ENCODE measurements around the gene DOP1A.

Gene DOP1A

DNA sequence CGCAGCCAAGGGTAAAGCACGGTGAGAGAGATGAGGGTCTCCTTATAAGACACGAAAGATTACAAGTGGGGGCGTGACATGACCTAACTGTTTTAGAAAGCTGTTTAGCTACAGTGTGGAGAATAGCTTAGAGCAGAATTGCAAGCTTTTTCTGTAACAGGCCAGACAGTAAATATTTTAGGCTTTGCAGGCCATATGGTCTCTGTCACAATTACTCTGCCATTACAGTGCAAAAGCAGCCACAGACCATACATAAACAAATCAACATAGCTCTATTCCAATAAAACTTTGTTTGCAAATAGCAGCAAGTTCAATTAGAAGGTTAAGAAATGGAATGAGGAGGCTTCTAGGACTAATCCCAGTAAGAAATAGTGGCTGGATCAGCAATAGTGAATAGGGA is 108.8 kb downstream of the DOP1A start:
- TF ChIP-seq SIN3A (IDR thresholded peaks at IDR 0.05; ENCODE audit: borderline replicate concordance, insufficient read depth, low read length) = no peak
- TF ChIP-seq FOXP2 (optimal IDR thresholded peaks at IDR 0.05; ENCODE audit: borderline replicate concordance, extremely low read depth, extremely low read length, insufficient read depth) = no peak
- TF ChIP-seq TAF1 (IDR thresholded peaks at IDR 0.05; ENCODE audit: borderline replicate concordance, insufficient read depth, low read length) = no peak
- TF ChIP-seq, protein P1, sequence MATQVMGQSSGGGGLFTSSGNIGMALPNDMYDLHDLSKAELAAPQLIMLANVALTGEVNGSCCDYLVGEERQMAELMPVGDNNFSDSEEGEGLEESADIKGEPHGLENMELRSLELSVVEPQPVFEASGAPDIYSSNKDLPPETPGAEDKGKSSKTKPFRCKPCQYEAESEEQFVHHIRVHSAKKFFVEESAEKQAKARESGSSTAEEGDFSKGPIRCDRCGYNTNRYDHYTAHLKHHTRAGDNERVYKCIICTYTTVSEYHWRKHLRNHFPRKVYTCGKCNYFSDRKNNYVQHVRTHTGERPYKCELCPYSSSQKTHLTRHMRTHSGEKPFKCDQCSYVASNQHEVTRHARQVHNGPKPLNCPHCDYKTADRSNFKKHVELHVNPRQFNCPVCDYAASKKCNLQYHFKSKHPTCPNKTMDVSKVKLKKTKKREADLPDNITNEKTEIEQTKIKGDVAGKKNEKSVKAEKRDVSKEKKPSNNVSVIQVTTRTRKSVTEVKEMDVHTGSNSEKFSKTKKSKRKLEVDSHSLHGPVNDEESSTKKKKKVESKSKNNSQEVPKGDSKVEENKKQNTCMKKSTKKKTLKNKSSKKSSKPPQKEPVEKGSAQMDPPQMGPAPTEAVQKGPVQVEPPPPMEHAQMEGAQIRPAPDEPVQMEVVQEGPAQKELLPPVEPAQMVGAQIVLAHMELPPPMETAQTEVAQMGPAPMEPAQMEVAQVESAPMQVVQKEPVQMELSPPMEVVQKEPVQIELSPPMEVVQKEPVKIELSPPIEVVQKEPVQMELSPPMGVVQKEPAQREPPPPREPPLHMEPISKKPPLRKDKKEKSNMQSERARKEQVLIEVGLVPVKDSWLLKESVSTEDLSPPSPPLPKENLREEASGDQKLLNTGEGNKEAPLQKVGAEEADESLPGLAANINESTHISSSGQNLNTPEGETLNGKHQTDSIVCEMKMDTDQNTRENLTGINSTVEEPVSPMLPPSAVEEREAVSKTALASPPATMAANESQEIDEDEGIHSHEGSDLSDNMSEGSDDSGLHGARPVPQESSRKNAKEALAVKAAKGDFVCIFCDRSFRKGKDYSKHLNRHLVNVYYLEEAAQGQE (IDR thresholded peaks at IDR 0.05; ENCODE audit: insufficient read depth in 1 of 2, low read depth in 2 of 2, low read length in 2 of 2) = no peak
- TF ChIP-seq POLR2AphosphoS5 (IDR thresholded peaks at IDR 0.05; ENCODE audit: low read depth, low read length) = no peak

GRCh38 chr6:83180426-83180950 is 113.0 kb downstream of the DOP1A start:
- TF ChIP-seq FOXP2 (optimal IDR thresholded peaks at IDR 0.05; ENCODE audit: borderline replicate concordance, extremely low read depth, extremely low read length, insufficient read depth) (no peak), TAF1 (IDR thresholded peaks at IDR 0.05; ENCODE audit: borderline replicate concordance, insufficient read depth, low read length) (no peak), POLR2AphosphoS5 (IDR thresholded peaks at IDR 0.05; ENCODE audit: low read depth, low read length) (no peak), SIN3A (IDR thresholded peaks at IDR 0.05; ENCODE audit: borderline replicate concordance, insufficient read depth, low read length) (no peak)
- TF ChIP-seq, protein P1 (IDR thresholded peaks at IDR 0.05; ENCODE audit: insufficient read depth in 1 of 2, low read depth in 2 of 2, low read length in 2 of 2) = no peak

DNA sequence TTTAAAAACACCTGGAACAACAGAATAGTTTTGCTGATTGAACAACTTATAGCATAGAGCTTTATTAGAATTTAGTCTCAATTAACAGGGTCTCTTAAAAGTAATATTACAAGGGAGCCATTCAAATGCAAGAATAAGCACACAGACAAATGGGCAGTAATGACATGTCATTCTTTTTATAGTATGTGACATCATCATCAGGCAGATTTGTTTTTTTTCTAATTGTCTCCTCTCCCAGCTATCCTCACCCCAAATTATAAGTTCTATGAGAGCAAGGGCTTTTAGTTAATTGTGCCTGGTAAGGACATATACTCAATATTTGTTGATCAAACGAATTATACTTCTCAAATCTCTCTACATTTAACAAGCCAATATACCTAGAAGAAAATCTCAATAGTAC is 114.6 kb downstream of the DOP1A start:
- TF ChIP-seq, protein P1 (IDR thresholded peaks at IDR 0.05; ENCODE audit: insufficient read depth in 1 of 2, low read depth in 2 of 2, low read length in 2 of 2) = no peak
- TF ChIP-seq SIN3A (IDR thresholded peaks at IDR 0.05; ENCODE audit: borderline replicate concordance, insufficient read depth, low read length) (no peak), FOXP2 (optimal IDR thresholded peaks at IDR 0.05; ENCODE audit: borderline replicate concordance, extremely low read depth, extremely low read length, insufficient read depth) (no peak), POLR2AphosphoS5 (IDR thresholded peaks at IDR 0.05; ENCODE audit: low read depth, low read length) (no peak), TAF1 (IDR thresholded peaks at IDR 0.05; ENCODE audit: borderline replicate concordance, insufficient read depth, low read length) (no peak)

DNA sequence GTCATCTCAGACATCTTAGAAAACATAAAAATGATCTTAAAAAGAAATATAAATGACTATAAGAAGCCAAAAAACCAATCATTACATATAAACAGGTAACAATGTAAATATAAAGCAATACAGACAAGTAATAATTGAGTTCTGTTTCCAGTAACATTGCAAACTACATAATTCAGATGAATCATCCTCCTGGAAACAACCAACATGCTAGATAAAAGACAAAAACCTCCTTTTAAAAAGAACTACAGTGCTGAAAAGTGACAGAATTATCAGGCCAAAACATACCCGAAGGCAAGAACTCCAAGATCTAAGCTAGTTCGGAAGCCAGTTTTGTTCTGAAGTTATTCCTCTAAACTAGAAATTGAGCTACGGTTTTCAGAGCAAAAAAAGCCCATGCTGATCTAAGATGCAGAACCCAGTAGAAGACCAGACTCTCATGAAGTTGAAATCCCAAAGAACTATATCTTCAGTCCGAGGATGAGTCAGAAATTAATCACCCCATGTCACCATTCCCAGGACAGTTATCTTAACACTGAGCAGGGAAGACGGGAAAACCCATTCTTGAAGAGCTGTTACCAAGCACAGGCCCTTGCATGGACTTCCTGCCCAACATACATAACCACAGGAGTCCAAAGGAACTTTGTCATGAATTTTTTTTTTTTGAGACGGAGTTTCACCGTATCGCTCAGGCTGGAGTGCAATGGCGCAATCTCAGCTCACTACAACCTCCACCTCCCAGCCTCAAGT is 115.8 kb downstream of the DOP1A start:
- TF ChIP-seq, protein P1 (IDR thresholded peaks at IDR 0.05; ENCODE audit: insufficient read depth in 1 of 2, low read depth in 2 of 2, low read length in 2 of 2) = no peak
- TF ChIP-seq SIN3A (IDR thresholded peaks at IDR 0.05; ENCODE audit: borderline replicate concordance, insufficient read depth, low read length) (no peak), TAF1 (IDR thresholded peaks at IDR 0.05; ENCODE audit: borderline replicate concordance, insufficient read depth, low read length) (no peak), POLR2AphosphoS5 (IDR thresholded peaks at IDR 0.05; ENCODE audit: low read depth, low read length) (no peak), FOXP2 (optimal IDR thresholded peaks at IDR 0.05; ENCODE audit: borderline replicate concordance, extremely low read depth, extremely low read length, insufficient read depth) (no peak)
